Psoas muscle (tissue), 8 donors: ENCODE measurements around the gene WDR75. TPM values are rescaled to one million over a fixed set of nuclear protein-coding genes. Genes with fewer than 3 reads are reported as not detected.

Experiments
- ATAC-seq, 4 donors: fragments of 200-7000 bp; cut with Tn5 transposase; one replicate each; pipeline ENCODE4 v1.9.1; 2020; ENCODE audit warnings: moderate library complexity in 3 of 4, mild to moderate bottlenecking in 2 of 4
- DNase-seq, 2 donors: peaks; one replicate each; pipeline ENCODE4 v3.0.0-alpha.2; 2020
- H3K27ac ChIP-seq: fragments of 200-600 bp; one replicate; pipeline ENCODE4 v1.8.0; 2022
- H3K27me3 ChIP-seq, 3 donors: fragments of 200-600 bp in 1 of 3; one replicate each; pipeline versions ENCODE4 v1.6.1 to v1.8.0; 2013 to 2022; ENCODE audit warnings: low read length in 2 of 3, mild to moderate bottlenecking in 2 of 3, moderate library complexity in 1 of 3; ENCODE audit not compliant: insufficient read depth in 3 of 3
- H3K36me3 ChIP-seq, 2 donors: fragments of 200-600 bp in 1 of 2; one replicate each; pipeline versions ENCODE4 v1.6.1 to v1.8.0; 2013 to 2022; ENCODE audit warnings: low read depth in 1 of 2, mild to moderate bottlenecking in 1 of 2, moderate library complexity in 1 of 2; ENCODE audit not compliant: insufficient read depth in 1 of 2
- H3K4me1 ChIP-seq: fragments of 200-600 bp; one replicate; pipeline ENCODE4 v1.8.0; 2022
- H3K4me3 ChIP-seq: fragments of 200-600 bp; one replicate; pipeline ENCODE4 v1.8.0; 2022; ENCODE audit warnings: mild to moderate bottlenecking
- H3K9me3 ChIP-seq: fragments of 200-600 bp; one replicate; pipeline ENCODE4 v1.8.0; 2022
- CTCF ChIP-seq: fragments of 200-600 bp; IDR thresholded peaks from one replicate; pipeline ENCODE4 v1.8.0; 2022; ENCODE audit warnings: antibody characterized with exemption
- WGBS, 3 donors: extraction: QIAGEN DNeasy Blood & Tissue Kit; methylation state at CpG; one replicate each; pipeline versions ENCODE4 v1.1.6 to v1.1.7; 2013; 5-methylcytosine and 5-hydroxymethylcytosine counted together
- intact Hi-C, 2 donors: fragments of 100-400 bp; cut with DNase I; formaldehyde crosslinking; loops; one replicate each; pipeline versions ENCODE4 v1.11.0 to v1.14.2; 2022
- polyA plus RNA-seq, 3 donors: library from polyadenylated mRNA; stranded (reverse); fragments of 200-250 nt; gene quantifications; one replicate each; pipeline ENCODE4 v1.2.3, GENCODE V29; 2013
- total RNA-seq, 4 donors: library from RNA; stranded (reverse); fragmentation: NEBNext Ultra II Directional in 2 of 4; extraction: Animal tissue kit (Norgen Biotek cat#: 25700) in 2 of 4; gene quantifications; one replicate each; pipeline versions ENCODE4 v1.2.1 to v1.2.4, GENCODE V29; 2021 to 2023
- donor health status: healthy with polysubstance abuse.
- donor health status: DM: no; HTN: no; CAD: no; lungs with moderate emphysema.
- donor health status: Bipolar disorder and iron deficiency.
- donor health status: healthy.
- donor health status: DM: yes; HTN: yes; CAD: no.
- donor health status: DM: no; HTN: no; CAD: no.
- donor health status: DM: no; HTN: no; CAD: no.
- donor health status: DM: yes; HTN: yes; CAD: no.

The WDR75 gene
- total and polyA plus RNA-seq, 7 donors: 9.2 to 20.3 (median 17.4) TPM

- Histone ChIP-seq H3K4me1 (peaks cover 21% of the 10 kb centered on the region), H3K36me3 (no peaks in the 10 kb centered on the region), H3K4me3 (peak overlapping the region; percentile 1), H3K27me3 (no peaks in the 10 kb centered on the region), H3K9me3 (no peaks in the 10 kb centered on the region), H3K27ac (peak overlapping the region; percentile 63)
- 26 to 34% (median 31%) methylated on average over 5 of the region's 5 CpGs for WGBS, 3 donors
- intact Hi-C loops: no loop called here
- peak; percentile 33 to 78 (median 66) for ATAC-seq
- DNase-seq: no peak
- no peak for TF ChIP-seq CTCF
Measured at GRCh38 chr2:189522435-189523151, 81.3 kb downstream of the WDR75 start.

- WGBS, 3 donors: 79 to 82% (median 82%) methylated on average over 4 of the region's 4 CpGs
- no peaks in the 10 kb centered on the region for H3K9me3 ChIP-seq
- H3K4me3 ChIP-seq: no peak overlapping the region
- H3K27ac ChIP-seq: no peak overlapping the region
- H3K27me3 ChIP-seq: no peaks in the 10 kb centered on the region
- DNase-seq (no peak), ATAC-seq (no peak)
- peaks cover 28% of the 10 kb centered on the region for H3K4me1 ChIP-seq
- TF ChIP-seq CTCF: no peak
- intact Hi-C loops: no loop called here
- H3K36me3 ChIP-seq: no peaks in the 10 kb centered on the region
Measured at GRCh38 chr2:189524746-189525145, 83.5 kb downstream of the WDR75 start.

Other genes with a start within 250 kb of the WDR75 start
- gene SLC40A1, start 139.3 kb downstream of the WDR75 start, total RNA-seq: 10 to 100 TPM; 21.5 to 65.7 (median 34.6) TPM
- gene SLC40A1, start 139.3 kb downstream of the WDR75 start, polyA plus RNA-seq: 10 to 100 TPM in 2 of 3 donors, 1 to 10 TPM in 1; 8.4 to 49.1 (median 19.4) TPM
- gene ASNSD1, start 220.0 kb downstream of the WDR75 start, total RNA-seq: 10 to 100 TPM; 50.8 to 67.0 (median 62.0) TPM
- gene ASNSD1, start 220.0 kb downstream of the WDR75 start, polyA plus RNA-seq: 100 to 1,000 TPM in 1 of 3 donors, 10 to 100 TPM in 2; 57.9 to 148 (median 66.6) TPM
- 1 to 10 TPM; 4.1 to 8.7 (median 6.0) TPM for gene ANKAR, start 233.2 kb downstream of the WDR75 start, total RNA-seq
- gene ANKAR, start 233.2 kb downstream of the WDR75 start, polyA plus RNA-seq: 1 to 10 TPM in 1 of 3 donors, under 1 TPM in 2; 0.72 to 3.6 (median 0.98) TPM